ENCODE measurements around the gene RBM33. TPM values are rescaled to one million over a fixed set of nuclear protein-coding genes. Genes with fewer than 3 reads are reported as not detected.

The RBM33 gene
- total and polyA plus RNA-seq, 2 of the 8 experiments (the other 6 are each of a cell fraction or from before 2014, with no cell fraction given) = 16.5 to 64.6 TPM

DNA sequence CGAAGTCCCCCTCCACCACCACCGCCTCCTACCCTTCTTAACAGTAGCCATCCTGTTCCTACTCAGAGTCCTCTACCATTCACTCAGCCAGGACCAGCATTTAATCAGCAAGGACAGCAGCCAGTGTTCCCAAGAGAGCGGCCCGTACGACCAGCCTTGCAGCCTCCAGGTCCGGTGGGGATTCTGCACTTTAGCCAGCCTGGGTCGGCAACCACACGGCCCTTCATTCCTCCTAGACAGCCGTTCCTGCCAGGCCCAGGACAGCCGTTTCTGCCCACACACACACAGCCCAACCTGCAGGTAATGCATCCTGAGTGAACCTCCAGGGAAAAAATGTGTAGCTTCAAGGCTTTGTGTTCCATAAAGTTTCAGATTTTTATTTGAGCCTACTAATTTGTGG is 93.6 kb downstream of the RBM33 start:
- Histone ChIP-seq H4K20me1 (replicated peaks in 1 of 2; ENCODE audit: control insufficient read depth in 1 of 2, insufficient read depth in 2 of 2, low read length in 2 of 2) (peaks cover 4 to 10% of the 10 kb centered on the region in 2 experiments), H2BK5ac (ENCODE audit: low read depth, low read length) (no peak overlapping the region), H3K27me3 (replicated peaks in 1 of 4; ENCODE audit: control insufficient read depth in 3 of 4, extremely low read depth in 1 of 4, insufficient read depth in 3 of 4, low read length in 3 of 4) (no peaks in the 10 kb centered on the region), H3K23me2 (ENCODE audit: low read depth, low read length) (no peaks in the 10 kb centered on the region), H2AFZ (ENCODE audit: low read length) (no peak overlapping the region), H3K36me3 (ENCODE audit: control insufficient read depth in 2 of 4, insufficient read depth in 4 of 4, low read length in 3 of 4) (peaks cover 11 to 41% (median 22%) of the 10 kb centered on the region in 4 experiments), H4K5ac (ENCODE audit: insufficient read length, low read depth, low read length) (no peak overlapping the region), H2BK15ac (ENCODE audit: low read length) (no peak overlapping the region), H2AK5ac (ENCODE audit: low read depth, low read length) (no peak overlapping the region), H3K79me1 (ENCODE audit: low read depth, low read length) (peaks cover 5% of the 10 kb centered on the region; the same call in 1 of the 2 replicates), H3K27ac (ENCODE audit: low read depth, low read length) (no peak overlapping the region), H2BK12ac (ENCODE audit: low read depth, low read length) (no peak overlapping the region), H4K8ac (ENCODE audit: extremely low read depth, insufficient read depth, low read length) (no peak overlapping the region), H3K4me3 (ENCODE audit: extremely low read depth in 1 of 4, insufficient read depth in 2 of 4, low read depth in 3 of 4, low read length in 4 of 4) (no peak overlapping the region), H3K23ac (ENCODE audit: insufficient read length) (no peak overlapping the region), H3K9me3 (ENCODE audit: insufficient read depth in 2 of 2, low read depth in 1 of 2, low read length in 1 of 2) (no peaks in the 10 kb centered on the region; a peak in 1 of 4 replicates), H2BK20ac (ENCODE audit: low read length) (no peak overlapping the region), H3K56ac (replicated peaks; ENCODE audit: insufficient read length, low read depth, low read length) (no peak overlapping the region), H3K14ac (ENCODE audit: insufficient read length) (no peak overlapping the region), H3K9ac (replicated peaks in 1 of 4; ENCODE audit: extremely low read depth in 1 of 4, low read depth in 3 of 4, low read length in 3 of 4) (no peak overlapping the region), H3K4me2 (ENCODE audit: insufficient read depth in 1 of 2, low read depth in 2 of 2, low read length in 2 of 2) (no peak overlapping the region), H3K18ac (ENCODE audit: extremely low read depth, low read length) (no peak overlapping the region), H4K91ac (replicated peaks; ENCODE audit: insufficient read length, low read length) (no peak overlapping the region), H2BK120ac (replicated peaks; ENCODE audit: low read depth, low read length) (no peak overlapping the region), H3K4me1 (replicated peaks in 1 of 4; ENCODE audit: control insufficient read depth in 3 of 4, insufficient read depth in 4 of 4, low read length in 3 of 4) (peaks cover 0 to 2% (median 0%) of the 10 kb centered on the region in 4 experiments; a peak in 2 of 7 replicates), H3K4ac (replicated peaks; ENCODE audit: insufficient read length, low read depth, low read length) (no peak overlapping the region), H3K79me2 (ENCODE audit: control insufficient read depth in 1 of 2, insufficient read depth in 2 of 2, low read length in 2 of 2) (peaks cover 0 to 10% of the 10 kb centered on the region in 2 experiments; a peak in 1 of 4 replicates)
- WGBS, 2 experiments (ENCODE audit: extremely low coverage in 1 of 2, insufficient coverage in 1 of 2, insufficient read length in 1 of 2, insufficient replicate concordance in 2 of 2, low coverage in 1 of 2, low lambda C conversion rate in 2 of 2, missing lambda C conversion rate in 1 of 2) = 91% methylated on average over 10 of the region's 10 CpGs; no CpG with 5 or more reads in 1 of the 2 experiments
- CTCF ChIA-PET (ENCODE audit: partially characterized antibody) = interaction anchor here (1.0 to 1.1 kb wide), 2 partner anchors 14 to 139 kb away, joined by 3 to 4 read pairs; no protein-coding TSS in a partner anchor
- FAIRE-seq = no peak
- TF ChIP-seq TAF7 (optimal IDR thresholded peaks at IDR 0.05; ENCODE audit: borderline replicate concordance, low read depth, low read length) = no peak
- no peak for DNase-seq (ENCODE audit: low read depth in 1 of 2, low spot score in 2 of 2)
- POLR2A ChIA-PET (ENCODE audit: partially characterized antibody) = interaction anchor here (0.7 kb wide), 1 partner anchor 94 kb away, joined by 3 read pairs; no protein-coding TSS in a partner anchor
